Tibial nerve (tissue), 4 donors: ENCODE data around the gene EXOSC7. TPM values are rescaled to one million over a fixed set of nuclear protein-coding genes. Genes with fewer than 3 reads are reported as not detected.

Source experiments
- DNase-seq, 2 donors: peaks; one replicate each; pipeline ENCODE4 v3.0.0-alpha.2; 2019; ENCODE audit warnings: low spot score in 2 of 2
- H3K27ac ChIP-seq, 4 donors: fragments of 200-600 bp; sonication (generic) in 3 of 4; one replicate each; pipeline ENCODE4 v1.5.1; 2017 to 2019; ENCODE audit warnings: mild to moderate bottlenecking in 1 of 4
- H3K27me3 ChIP-seq, 2 donors: fragments of 200-600 bp; sonication (generic) in 1 of 2; one replicate each; pipeline versions ENCODE4 v1.5.1 to v1.6.0; 2017 to 2019
- H3K36me3 ChIP-seq, 3 donors: fragments of 200-600 bp; sonication (generic); one replicate each; pipeline ENCODE4 v1.5.1; 2018 to 2019
- H3K4me1 ChIP-seq, 4 donors: fragments of 200-600 bp; sonication (generic) in 3 of 4; one replicate each; pipeline ENCODE4 v1.5.1; 2017 to 2019
- H3K4me3 ChIP-seq, 4 donors: fragments of 200-600 bp; sonication (generic) in 3 of 4; one replicate each; pipeline ENCODE4 v1.5.1; 2017 to 2019; ENCODE audit warnings: mild to moderate bottlenecking in 1 of 4, moderate library complexity in 1 of 4
- H3K9me3 ChIP-seq, 4 donors: fragments of 200-600 bp; sonication (generic) in 3 of 4; one replicate each; pipeline ENCODE4 v1.5.1; 2017 to 2019
- EP300 ChIP-seq, 2 donors: sonication (generic); formaldehyde crosslinking; IDR thresholded peaks; one replicate each; pipeline ENCODE4 v1.6.1; 2017; ENCODE audit warnings: antibody characterized with exemption in 2 of 2, mild to moderate bottlenecking in 1 of 2
- POLR2A ChIP-seq, 2 donors: fragments of 450-650 bp; IDR thresholded peaks; one replicate each; pipeline ENCODE4 v1.6.1; 2017; ENCODE audit warnings: antibody characterized with exemption in 2 of 2, mild to moderate bottlenecking in 2 of 2, moderate library complexity in 2 of 2
- WGBS, 2 donors: methylation state at CpG; one replicate each; pipeline ENCODE4 v1.1.5; 2018; 5-methylcytosine and 5-hydroxymethylcytosine counted together
- total RNA-seq, 4 donors: library from RNA; depleted of rRNA; stranded (reverse); fragments of >200 nt; gene quantifications; one replicate each; pipeline ENCODE4 v1.1.0, GENCODE V29; 2016
- TF ChIP-seq, protein P1 (sequence below), 5 experiments: fragments of 200-600 bp in 3 of 5; fragments of 450-650 bp in 2 of 5; sonication (generic) in 3 of 5; IDR thresholded peaks; one replicate each; pipeline ENCODE4 v1.5.1; 2016 to 2019; ENCODE audit warnings: antibody characterized with exemption in 5 of 5, mild to moderate bottlenecking in 3 of 5, moderate library complexity in 2 of 5

Gene EXOSC7
- total RNA-seq, 4 donors from 2014 or later, result 48.3 to 67.7 (median 64.2) TPM

DNA sequence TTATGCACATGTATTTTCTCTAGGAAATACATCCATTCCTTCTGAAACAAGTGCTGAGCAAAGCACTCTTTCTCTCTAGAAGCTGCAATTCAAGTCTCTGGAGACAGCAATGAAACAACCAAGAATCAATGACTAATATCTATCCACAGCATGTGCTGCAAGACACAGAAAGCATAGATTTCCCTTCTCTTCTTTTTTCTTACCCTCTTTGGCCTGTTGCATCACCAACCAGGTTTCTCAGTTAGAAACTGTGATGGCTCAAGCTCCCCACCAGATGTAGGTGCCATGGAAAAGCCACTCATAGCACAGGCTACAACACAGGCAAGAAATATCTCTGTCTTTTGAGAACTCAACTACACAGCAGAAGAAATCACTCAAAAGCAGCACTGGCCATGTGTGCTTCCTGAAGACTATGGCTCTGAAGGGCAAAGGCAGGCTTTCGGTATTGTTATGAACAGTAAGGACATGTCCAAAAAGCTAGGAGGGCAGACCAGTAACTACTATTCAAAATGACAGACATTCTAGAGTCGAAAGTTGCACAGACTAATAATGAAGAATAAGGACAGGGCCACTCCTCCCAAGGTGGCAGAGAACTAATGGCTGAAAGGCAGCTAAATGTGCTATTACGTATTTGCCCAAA, 15.5 kb upstream of the EXOSC7 start:
- no peaks in the 10 kb centered on the region for H3K27me3 ChIP-seq
- 91 to 93% methylated on average over 3 of the region's 3 CpGs for WGBS, 2 donors
- H3K36me3 ChIP-seq, result peaks cover 0 to 40% (median 0%) of the 10 kb centered on the region in 3 donors
- TF ChIP-seq, protein P1, sequence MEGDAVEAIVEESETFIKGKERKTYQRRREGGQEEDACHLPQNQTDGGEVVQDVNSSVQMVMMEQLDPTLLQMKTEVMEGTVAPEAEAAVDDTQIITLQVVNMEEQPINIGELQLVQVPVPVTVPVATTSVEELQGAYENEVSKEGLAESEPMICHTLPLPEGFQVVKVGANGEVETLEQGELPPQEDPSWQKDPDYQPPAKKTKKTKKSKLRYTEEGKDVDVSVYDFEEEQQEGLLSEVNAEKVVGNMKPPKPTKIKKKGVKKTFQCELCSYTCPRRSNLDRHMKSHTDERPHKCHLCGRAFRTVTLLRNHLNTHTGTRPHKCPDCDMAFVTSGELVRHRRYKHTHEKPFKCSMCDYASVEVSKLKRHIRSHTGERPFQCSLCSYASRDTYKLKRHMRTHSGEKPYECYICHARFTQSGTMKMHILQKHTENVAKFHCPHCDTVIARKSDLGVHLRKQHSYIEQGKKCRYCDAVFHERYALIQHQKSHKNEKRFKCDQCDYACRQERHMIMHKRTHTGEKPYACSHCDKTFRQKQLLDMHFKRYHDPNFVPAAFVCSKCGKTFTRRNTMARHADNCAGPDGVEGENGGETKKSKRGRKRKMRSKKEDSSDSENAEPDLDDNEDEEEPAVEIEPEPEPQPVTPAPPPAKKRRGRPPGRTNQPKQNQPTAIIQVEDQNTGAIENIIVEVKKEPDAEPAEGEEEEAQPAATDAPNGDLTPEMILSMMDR (IDR thresholded peaks at IDR 0.05), result no peak
- no peak for TF ChIP-seq POLR2A (IDR thresholded peaks at IDR 0.05)
- no peak for TF ChIP-seq EP300 (IDR thresholded peaks at IDR 0.05)
- H3K27ac ChIP-seq, result no peak overlapping the region
- peaks cover 0 to 31% (median 0%) of the 10 kb centered on the region in 4 donors for H3K4me1 ChIP-seq
- no peaks in the 10 kb centered on the region for H3K9me3 ChIP-seq
- DNase-seq, result no peak
- no peak overlapping the region for H3K4me3 ChIP-seq

DNA sequence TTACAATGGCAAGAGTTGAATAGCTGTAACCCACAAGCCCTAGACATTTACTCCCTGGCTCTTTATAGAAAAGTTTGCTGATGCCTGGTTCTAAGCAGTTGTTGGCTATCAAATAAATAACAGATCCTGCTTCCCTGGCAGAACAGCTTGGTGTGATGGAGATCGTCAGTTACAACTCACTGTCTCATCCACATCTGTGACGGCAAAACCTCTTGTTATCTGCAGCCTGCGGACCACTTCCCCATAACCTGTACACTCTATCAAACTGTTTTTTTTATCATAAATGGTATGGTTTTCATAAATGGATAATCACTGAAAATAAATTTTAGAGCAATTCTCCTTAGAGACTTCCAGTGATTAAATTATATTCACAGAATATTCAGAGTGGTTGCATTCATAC, 14.2 kb upstream of the EXOSC7 start:
- no peak for TF ChIP-seq POLR2A (IDR thresholded peaks at IDR 0.05)
- Histone ChIP-seq H3K36me3 (peaks cover 0 to 26% (median 0%) of the 10 kb centered on the region in 3 donors), H3K4me1 (peaks cover 0 to 24% (median 0%) of the 10 kb centered on the region in 4 donors), H3K9me3 (no peaks in the 10 kb centered on the region), H3K4me3 (no peak overlapping the region), H3K27ac (no peak overlapping the region), H3K27me3 (no peaks in the 10 kb centered on the region)
- 88 to 90% methylated on average over 3 of the region's 3 CpGs for WGBS, 2 donors
- no peak for DNase-seq

DNA sequence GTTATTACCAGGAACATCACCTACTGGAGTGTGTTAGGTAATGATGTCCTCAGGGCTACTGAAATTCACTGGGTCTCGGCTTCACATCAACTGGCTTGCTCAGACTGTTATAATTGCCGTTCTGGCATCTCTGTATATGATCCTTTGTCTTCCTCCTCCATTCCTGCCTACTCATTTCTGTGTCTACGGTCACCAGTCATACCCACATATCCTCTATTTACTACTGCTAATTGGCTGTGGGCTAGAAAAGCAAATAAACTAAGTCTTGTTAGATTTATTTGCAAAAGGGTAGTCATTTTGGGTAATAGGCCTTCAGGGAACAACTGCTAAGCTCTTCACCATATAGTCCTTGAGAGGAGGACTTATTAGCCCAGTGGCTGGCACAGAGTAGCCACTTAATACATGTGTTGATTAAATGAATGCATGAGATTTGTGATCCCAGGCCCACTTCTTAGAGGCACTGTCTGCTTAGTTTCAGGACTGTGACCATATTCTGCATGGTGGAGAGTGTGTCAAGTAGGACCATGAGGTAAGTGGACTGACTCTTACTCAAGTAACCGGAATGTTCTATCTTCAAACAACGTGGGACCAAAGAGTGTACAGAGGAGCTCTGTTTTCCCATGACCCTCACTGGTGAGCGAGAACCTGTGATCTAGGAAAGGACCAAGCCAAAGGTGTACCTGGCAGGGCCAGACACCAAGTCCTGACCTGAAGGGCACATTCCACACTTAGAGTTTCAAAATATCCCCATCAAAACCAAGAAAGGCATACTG, 13.2 kb upstream of the EXOSC7 start:
- Histone ChIP-seq H3K4me1 (peaks cover 0 to 24% (median 0%) of the 10 kb centered on the region in 4 donors), H3K27ac (peak overlapping the region in 1 of 4 donors; percentile 25), H3K36me3 (peaks cover 0 to 17% (median 0%) of the 10 kb centered on the region in 3 donors), H3K27me3 (no peaks in the 10 kb centered on the region), H3K4me3 (no peak overlapping the region), H3K9me3 (no peaks in the 10 kb centered on the region)
- no peak for DNase-seq
- no peak for TF ChIP-seq EP300 (IDR thresholded peaks at IDR 0.05)
- WGBS, 2 donors, result 73 to 79% methylated on average over 6 of the region's 6 CpGs

DNA sequence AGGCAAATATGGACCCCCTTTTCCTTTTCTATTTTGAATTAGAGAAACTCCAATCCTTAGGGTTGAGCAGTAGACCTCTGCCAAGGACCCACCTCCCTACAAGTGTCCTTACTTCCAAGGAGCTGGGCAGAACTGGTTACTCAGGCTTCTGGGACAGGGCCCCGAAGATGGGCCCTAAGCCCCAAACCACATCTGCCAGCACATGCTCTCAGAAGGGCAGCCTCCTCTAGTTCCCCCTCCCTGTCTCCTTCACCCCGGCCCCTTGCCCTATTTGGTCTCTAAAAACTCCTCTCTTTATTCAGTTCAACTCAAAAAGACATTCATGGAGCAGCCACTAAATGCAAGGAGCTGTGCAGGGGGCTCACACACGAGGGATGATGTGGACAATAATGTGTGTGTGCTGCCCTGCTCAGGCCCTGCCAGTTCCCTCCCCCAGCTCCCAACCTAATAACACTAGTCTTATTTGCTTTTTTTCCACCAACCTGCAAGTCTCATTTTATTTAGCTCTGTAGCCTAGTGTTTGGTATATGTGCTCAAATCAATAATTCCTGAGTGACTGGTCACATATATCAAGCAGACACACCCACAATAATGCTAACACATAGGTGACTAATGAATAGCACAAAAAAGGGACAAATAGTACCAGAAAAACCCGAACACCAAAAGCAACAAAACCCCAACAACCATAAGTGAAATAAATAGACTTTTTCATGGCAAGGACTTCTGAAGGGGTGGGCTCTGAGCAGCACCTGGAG, 12.3 kb upstream of the EXOSC7 start:
- peaks cover 0 to 7% (median 0%) of the 10 kb centered on the region in 3 donors for H3K36me3 ChIP-seq
- WGBS, 2 donors, result 49 to 54% methylated on average over 4 of the region's 4 CpGs
- DNase-seq, result no peak
- H3K4me1 ChIP-seq, result peaks cover 0 to 24% (median 0%) of the 10 kb centered on the region in 4 donors
- no peak overlapping the region for H3K27ac ChIP-seq
- H3K27me3 ChIP-seq, result no peaks in the 10 kb centered on the region
- H3K9me3 ChIP-seq, result no peaks in the 10 kb centered on the region
- no peak overlapping the region for H3K4me3 ChIP-seq
- TF ChIP-seq EP300 (IDR thresholded peaks at IDR 0.05), result no peak

DNA sequence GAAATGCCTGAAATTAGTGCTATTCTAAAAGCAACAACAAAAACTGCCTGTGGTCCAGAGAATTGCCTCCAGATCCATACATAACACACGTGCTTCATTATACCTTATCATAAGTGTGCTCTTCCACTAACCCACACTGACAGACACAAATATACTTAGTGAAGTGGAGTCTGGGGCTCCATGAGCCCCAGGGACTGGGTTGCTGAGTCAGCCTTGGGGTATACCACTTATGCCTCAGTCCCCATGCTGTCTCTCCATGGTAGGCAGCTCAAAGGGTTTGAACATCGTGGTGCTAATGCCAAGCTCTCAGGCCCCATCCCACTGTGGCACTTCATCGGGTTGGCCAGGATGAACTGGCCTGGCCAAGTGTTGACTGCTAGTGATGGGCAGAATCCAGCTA, 10.9 kb upstream of the EXOSC7 start:
- Histone ChIP-seq H3K36me3 (peaks cover 0 to 3% (median 0%) of the 10 kb centered on the region in 3 donors), H3K9me3 (no peaks in the 10 kb centered on the region), H3K27me3 (no peaks in the 10 kb centered on the region), H3K4me3 (no peak overlapping the region), H3K4me1 (peaks cover 0 to 33% (median 5%) of the 10 kb centered on the region in 4 donors), H3K27ac (no peak overlapping the region)
- no peak for TF ChIP-seq EP300 (IDR thresholded peaks at IDR 0.05)
- TF ChIP-seq, protein P1 (IDR thresholded peaks at IDR 0.05), result no peak
- TF ChIP-seq POLR2A (IDR thresholded peaks at IDR 0.05), result no peak
- DNase-seq, result no peak
- WGBS, 2 donors, result 86 to 91% methylated on average over 3 of the region's 3 CpGs

DNA sequence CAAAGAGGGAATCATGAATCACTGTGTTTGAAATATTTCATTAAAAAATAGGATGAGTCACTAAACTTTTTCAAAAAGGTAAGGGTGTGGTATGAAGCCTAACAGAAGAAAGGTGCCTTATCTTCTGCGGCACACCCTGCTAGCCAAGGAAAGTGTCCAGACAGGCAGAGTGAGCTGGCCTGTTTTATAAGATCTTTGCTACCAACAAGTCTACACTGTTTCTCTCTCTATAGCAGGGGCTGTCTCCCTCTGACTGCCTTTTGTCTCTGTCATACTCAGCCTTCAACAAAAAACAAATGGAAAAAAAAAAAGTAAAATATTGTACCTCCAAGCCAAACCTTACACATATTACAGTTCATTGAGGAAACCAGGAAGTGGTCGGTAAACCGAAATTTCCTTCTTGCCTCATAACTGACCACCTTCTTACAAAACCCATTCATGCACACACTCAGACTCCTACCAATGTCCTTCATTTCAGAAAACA, 9.2 kb upstream of the EXOSC7 start:
- Histone ChIP-seq H3K27ac (no peak overlapping the region), H3K9me3 (no peaks in the 10 kb centered on the region), H3K4me3 (no peak overlapping the region), H3K27me3 (no peaks in the 10 kb centered on the region), H3K36me3 (peaks cover 0 to 3% (median 0%) of the 10 kb centered on the region in 3 donors), H3K4me1 (peaks cover 0 to 33% (median 5%) of the 10 kb centered on the region in 4 donors)
- WGBS, 2 donors, result 79 to 84% methylated on average over 3 of the region's 3 CpGs
- DNase-seq, result no peak
- TF ChIP-seq POLR2A (IDR thresholded peaks at IDR 0.05) (no peak), EP300 (IDR thresholded peaks at IDR 0.05) (no peak)
- TF ChIP-seq, protein P1 (IDR thresholded peaks at IDR 0.05), result no peak
